ENCODE data around the gene GLB1L. TPM values are rescaled to one million over a fixed set of nuclear protein-coding genes. Genes with fewer than 3 reads are reported as not detected.
"Not testable (repeated sequence)": the region's sequence is repeated elsewhere in the genome, so short reads cannot be mapped to it uniquely, and the experiment has no call there.

Gene GLB1L
- total RNA-seq, 1 experiment from 2014 or later, result 12.3 TPM

DNA sequence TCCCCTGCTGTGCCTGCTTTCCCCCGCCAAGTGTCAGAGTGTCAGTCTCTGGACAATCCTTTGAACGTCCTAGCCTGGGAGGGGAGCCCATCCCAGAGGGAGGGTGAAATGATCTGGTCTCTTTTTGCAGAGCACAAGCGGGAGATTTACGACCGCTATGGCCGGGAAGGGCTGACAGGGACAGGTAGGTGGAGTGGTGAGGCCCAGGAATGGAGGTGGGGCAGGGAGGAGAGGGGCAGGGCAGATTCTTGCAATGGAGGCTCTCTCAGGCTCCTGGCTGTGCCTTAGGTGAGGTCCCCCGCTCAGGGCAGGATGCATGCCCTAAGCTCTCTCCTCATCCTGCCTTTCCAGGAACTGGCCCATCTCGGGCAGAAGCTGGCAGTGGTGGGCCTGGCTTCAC lies 36.3 kb upstream of the GLB1L start:
- DNase-seq (ENCODE audit: low read depth), result no peak

DNA sequence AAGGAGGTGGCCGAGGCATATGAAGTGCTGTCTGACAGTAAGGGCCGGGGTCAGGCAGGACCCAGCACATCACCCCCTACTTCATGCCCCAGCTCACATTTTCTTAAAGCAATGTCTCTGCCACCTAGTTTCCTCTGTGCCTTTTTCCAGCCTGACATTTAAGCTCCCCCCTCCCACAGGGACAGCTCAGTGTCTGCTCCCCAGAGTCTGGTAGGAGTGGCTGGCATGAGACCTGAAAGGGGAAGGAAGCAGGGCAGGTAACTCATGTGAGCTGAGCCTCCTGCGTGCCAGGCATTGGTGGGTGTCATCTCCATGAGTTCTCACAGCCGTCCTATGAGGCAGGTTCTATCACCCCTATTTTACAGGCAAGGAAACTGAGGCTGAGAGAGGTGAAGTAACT lies 35.4 kb upstream of the GLB1L start:
- no peak for DNase-seq (ENCODE audit: low read depth)

DNA sequence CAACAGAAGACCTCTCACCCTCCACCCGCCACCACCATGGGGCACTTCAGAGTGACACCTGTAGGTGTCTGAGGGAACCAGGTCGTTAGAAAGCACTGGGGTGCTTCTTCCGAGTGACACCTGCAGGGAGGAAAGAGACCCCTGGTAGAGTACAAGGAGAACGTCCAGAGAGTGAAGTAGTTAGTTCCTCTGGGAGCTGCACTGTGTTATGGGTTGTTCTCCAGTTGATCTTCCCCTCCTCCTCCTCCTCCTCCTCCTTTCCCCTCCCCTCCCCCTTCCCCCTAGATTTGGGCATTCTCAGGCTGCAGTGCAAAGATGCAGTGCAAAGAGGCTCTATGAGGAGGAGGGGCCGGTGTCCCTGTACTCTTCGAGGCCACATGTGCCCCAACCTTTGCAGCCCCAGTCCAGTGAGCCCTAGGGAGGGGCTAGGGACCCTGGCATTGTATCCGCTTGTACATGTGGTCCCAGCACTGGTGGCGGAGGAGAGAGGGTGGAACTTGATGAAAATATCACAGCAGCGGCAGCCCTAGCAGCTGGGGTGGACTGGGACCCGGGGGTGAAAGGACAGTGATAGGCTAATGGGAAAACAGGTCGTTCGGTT lies 34.8 kb upstream of the GLB1L start:
- no peak for DNase-seq (ENCODE audit: low read depth)

DNA sequence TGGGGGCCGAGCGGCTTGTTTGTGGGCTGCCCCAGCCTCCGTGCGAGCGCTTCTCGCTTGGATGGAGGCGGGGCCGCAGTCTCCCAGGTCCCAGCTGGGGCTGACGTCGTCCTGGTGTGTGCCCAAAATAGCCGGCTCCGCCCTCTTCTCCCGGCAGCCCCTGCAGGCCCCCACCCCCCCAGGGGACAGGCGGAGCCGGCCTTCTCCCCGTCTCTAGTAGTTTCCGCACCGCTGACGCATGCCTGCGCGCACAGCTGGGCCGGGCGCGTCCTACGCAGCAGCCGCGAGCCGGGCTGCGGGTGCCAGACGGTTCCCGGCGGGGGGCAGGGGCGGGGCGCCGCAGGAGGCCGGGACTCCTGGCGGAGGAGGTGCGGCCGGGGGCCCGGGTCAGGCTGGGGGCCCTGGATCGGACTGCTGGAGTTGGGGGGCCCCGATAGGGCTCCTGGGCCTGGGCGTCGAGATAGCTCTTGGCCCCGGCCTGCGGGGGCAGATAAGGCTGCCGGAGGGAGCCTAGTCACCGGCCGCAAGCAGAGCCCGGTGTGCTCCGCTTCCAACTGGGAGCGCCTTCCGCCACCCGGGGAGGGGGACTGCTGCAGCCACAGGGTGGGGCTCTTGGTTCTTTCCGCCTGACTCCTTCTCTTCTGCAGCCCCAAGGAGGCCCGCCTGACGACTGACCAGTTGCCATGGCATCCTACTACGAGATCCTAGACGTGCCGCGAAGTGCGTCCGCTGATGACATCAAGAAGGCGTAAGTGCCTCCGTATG lies 34.1 kb upstream of the GLB1L start, which contains the start of gene DNAJB2:
DNAJB2 (plus strand) TSS at position 216 of the 765 bp plus-strand sequence; CDS start at position 684, 468 bp downstream.
- DNase-seq (ENCODE audit: low read depth), result peak; percentile 98

DNA sequence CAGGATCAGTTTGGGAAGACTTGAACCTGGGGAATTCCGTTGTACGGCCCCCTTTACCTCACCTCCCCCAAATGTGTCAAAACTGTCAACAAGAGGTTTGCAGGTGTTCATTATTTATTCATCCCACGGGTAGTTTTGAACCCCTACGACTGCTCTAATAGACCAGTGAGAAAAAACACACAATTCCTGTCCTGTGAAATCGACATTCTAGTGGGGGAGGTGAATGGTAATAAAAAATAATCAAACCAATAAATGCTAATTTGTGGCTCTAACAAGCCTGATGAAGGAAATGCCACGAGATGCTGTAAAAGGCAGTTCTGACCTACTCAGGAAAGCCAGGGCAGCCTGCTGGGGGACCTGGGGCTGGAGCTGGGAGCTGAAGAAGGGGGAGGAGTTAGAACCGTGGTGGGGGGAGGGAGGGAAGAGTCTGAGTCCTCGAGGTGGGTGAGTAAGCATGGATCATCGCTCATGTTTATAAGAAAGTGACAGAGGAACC lies 33.5 kb upstream of the GLB1L start:
- DNase-seq (ENCODE audit: low read depth), result no peak

DNA sequence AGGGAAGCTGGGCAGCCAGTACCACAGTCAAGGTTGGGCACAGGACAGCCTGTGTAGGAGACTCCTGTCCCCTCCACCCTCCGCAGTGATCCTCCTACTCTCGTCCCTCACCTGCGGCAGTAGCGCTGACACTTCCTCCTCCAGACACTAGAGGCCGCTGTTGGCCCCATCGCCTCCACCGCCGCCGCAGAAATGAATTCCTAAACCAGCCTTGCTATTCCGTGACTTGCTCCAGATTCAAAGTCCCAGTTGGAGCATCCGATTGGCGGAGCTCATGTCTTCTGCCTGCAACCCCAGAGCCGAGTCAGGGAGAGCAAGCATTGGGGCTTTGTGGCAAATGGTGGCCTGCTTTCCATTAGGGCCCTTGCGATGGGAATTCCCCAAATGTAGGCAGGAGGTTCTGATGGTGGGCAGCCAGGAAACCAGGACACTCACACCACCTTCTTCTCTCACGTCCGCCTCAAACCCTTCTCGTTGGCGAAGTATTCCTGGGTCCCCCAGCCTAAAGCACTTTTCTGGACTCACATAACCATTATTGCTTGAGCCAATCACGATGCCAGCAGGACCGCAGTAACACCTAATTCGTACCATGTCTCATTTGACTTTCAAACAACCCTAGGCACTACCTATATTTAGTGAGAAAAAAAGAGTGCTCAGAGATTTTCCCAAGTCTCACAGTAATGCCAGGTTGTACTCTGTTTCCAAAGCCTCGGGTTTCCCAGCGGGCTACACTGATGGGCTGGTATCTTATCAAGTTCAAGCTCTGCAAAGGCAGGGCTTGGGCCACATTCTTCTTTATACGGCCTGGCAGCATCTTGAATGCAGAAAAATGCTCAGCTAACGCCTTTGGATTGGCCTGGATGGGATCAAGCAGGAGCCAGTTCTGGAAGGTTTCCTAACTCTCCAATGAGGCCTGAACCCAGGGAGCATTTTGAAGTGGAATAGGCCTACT lies 32.7 kb upstream of the GLB1L start:
- DNase-seq (ENCODE audit: low read depth), result peak; percentile 77

DNA sequence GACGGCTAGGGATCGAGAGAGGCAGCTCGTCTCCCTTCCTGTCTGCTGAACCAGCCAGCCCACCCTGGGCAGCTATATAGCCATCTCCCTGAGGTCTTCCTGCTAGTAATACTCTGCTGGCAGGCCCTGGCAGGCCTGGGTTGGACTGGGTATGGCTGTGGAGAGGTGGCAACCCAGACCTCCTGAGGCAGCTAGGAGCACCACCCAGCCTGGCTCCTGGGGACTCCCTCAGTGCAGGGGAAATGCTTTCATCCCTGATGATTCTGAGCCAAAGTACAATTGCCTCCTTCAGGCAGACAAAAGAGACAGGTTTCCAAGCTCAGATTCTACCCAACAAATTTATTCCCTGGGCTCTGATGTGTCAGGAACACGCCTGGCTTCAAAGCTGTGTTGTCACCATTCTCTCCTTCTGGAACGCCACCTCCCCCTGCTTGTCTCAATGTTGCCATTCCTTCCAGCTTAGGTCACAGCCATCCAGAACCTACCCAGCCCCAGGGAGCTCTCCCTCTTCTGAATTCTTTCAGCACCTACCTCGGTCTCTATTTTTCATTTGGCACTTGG lies 29.2 kb upstream of the GLB1L start:
- DNase-seq (ENCODE audit: low read depth), result peak; percentile 72

DNA sequence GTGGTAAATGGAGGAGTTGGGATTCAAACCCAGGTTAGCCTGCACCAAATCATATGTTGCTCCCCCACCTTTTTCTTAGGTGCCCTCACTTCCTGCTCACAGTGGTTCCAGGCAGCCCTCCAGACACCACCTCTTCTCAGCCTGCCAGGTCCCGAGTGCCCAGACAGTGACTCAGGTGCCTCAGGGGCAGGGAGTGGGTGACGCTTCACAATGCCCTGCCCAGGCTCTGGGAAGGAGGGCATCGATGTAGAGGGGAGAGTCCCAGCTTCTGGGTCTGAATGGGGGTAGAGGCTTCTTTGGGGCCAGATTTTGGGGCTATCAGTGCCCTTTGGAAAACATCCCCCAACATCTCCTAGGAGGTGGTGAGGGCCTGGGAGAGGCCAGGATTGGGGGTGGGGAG lies 28.7 kb upstream of the GLB1L start:
- no peak for DNase-seq (ENCODE audit: low read depth)

DNA sequence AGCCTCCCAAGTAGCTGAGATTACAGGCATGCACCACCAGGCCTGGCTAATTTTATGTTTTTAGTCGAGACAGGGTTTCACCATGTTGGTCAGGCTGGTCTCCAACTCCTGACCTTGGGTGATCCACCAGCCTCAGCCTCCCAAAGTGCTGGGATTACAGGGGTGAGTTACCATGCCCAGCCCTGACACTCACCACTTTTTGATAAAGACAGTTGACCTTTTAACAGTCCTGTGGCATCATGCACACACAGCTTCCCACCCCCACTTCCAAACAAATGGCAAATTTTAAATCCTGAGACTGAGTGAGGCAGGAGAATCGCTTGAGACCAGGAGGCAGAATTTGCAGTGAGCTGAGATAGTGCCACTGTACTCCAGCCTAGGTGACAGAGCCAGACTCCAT lies 27.8 kb upstream of the GLB1L start:
- peak; percentile 74 for DNase-seq (ENCODE audit: low read depth)

DNA sequence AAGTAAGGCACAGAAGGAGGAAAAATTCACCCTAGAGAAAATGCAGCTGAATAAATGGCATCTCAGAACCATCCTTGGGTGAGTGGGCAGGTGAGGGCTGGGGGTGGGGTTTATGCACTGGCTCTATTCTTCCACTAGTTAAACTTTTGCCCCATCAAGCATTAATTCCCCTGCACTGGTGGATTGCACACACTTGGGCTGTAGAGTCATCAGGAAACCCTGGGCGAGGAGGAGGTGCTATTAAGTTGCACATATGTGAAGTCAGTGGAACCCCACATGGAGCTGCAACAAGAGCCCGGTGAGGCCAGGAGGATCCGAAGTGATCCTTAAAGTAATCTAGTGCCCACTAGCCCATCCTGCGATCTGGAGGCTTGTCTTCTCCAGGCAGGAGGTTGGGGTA lies 27.1 kb upstream of the GLB1L start:
- DNase-seq (ENCODE audit: low read depth), result no peak

DNA sequence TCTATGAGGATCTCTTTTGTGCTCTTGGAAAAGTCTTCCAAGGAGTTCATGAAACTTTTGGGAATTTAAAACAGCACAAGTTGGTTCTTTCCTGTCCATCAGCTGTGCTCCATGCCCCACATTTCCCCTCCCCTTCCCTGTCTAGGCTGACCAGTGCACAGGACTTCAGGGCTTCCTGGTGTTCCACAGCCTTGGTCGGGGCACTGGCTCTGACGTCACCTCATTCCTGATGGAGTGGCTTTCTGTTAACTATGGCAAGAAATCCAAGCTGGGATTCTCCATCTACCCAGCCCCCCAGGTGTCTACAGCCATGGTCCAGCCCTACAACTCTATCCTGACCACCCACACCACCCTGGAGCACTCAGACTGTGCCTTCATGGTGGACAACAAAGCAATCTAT lies 25.8 kb upstream of the GLB1L start:
- no peak for DNase-seq (ENCODE audit: low read depth)

DNA sequence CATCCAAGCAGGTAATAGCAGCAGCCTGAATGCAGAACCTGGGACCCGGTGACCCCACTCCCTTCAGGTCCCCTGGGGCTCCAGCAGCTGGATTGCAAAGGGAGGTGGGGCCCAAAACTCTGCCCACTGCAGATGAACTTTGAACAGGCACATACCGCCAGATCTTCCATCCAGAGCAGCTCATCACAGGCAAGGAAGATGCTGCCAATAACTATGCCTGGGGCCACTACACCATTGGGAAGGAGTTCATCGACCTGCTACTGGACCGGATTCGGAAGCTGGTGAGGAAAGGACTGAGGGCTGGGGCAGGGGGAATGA lies 24.8 kb upstream of the GLB1L start:
- no peak for DNase-seq (ENCODE audit: low read depth)

DNA sequence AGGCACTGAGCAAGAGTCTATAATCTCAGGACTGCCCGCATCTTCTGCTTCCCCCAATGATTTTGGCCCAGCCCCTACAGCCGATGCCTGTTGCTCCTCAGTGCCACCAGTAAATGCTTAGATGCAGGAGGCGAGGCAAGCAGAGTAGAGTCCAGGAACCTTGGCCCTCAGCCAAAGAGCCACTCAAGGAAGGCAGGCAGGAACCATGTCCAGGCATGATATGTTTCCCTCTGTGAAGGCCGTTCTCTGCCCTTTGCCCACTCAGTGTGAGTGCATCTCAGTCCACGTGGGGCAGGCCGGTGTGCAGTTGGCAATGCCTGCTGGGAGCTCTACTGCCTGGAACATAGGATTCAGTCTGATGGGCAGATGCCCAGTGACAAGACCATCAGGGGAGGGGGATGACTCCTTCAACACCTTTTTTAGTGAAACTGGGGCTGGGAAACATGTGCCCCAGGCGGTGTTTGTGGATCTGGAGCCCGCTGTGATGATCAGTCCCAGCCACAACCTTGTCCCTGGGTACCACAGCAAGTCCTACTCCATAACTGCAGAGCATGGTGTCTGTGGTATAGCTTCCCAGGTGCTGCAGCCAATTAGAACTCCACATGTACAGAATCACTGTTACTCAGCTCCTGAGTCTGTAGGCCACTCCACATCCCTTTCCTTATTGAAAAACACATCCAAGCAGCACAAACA lies 24.3 kb upstream of the GLB1L start:
- no peak for DNase-seq (ENCODE audit: low read depth)

DNA sequence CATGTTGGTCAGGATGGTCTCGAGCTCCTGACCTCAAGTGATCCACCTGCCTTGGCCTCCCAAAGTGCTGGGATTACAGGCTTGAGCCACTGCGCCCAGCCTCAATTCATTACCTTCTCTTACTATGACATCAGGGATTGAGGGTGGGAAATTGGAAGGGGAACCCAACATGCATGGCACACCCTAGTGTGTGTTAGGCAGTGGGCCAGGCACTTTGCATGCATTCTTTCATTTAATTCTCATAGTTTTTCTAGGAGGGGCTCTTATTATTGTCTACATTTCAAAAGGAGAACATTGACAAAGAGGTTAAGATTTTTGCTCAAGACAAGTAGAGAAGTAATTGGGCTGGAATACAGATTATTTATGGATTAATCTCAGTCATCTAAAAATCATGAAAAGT lies 23.1 kb upstream of the GLB1L start:
- no peak for DNase-seq (ENCODE audit: low read depth)

DNA sequence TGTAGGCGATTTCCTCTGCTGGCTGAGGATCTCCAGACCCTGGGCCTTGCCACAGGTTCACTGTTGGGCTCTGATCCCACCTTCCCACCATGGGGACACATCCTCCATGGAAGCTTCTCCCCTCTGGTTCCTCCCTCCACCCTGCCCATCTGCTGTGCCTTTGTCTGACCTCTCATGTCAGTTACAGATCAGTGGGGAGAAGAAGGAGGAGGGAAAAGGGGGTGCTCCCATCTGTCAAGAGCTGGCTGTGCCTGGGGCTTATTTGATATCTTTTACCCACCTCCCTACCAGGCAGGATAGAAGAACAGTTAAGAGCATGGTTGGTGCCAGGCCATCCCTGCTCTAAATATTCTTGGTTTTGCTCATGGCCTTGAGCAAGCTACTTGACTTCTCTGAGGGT lies 21.6 kb upstream of the GLB1L start:
- DNase-seq (ENCODE audit: low read depth), result no peak

DNA sequence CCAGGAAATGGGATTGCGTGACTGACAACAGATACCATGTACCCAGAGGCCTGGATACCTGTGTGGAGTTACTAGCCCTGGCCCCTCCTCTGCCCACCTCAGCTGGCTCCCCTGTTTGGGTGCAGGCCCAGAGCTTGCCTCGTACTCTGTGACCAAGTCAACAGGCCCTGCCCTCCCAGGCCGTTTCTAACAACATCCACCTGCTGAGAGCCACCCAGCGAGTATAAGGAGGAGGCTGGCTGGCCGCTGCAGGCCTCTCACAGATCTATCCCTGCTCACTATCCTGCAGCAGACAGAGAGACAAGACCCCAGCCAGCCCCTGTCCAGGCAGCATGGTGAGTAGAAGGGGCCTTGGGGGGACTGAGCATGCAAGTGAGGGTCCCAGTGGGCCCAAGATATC lies 21.0 kb upstream of the GLB1L start:
- DNase-seq (ENCODE audit: low read depth), result no peak

DNA sequence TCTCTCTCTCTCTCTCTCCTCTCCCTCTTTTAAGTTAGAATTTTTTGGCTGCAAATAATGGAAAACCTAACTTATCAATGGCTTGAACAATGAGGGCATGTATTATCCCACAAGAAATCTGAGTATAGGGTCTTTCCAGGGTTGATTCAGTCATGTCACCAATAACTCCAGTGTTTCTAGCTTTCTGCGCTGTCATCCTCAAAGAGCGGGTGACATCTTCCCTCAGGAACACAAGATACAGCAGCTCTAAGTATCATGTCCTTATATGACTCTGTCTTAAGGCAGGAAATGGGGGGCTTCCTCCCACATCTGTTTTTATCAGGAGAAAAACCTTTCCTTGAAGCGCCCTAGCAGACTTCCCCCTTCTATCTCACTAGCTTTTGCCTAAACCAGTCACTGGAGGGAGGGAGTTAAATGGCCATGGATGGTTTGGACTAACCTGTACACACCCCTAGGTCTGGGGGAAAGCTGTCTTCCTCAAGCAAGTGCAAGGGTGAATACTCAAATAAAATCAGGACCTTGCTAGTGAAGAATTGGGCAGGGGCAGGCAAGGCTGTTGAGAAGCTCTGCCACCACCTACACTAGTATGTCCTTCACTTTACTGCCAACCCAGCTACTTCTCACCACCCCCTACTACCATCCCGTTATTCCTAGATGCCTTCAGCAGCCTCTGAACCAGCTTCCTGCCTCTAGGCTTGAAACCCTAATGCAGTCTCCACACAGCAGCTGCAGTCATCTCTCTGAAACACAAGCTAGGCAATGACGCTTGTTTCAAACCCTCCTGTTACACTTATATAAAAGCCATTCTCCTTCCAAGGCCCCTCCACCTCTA lies 16.0 kb upstream of the GLB1L start:
- no peak for DNase-seq (ENCODE audit: low read depth)

DNA sequence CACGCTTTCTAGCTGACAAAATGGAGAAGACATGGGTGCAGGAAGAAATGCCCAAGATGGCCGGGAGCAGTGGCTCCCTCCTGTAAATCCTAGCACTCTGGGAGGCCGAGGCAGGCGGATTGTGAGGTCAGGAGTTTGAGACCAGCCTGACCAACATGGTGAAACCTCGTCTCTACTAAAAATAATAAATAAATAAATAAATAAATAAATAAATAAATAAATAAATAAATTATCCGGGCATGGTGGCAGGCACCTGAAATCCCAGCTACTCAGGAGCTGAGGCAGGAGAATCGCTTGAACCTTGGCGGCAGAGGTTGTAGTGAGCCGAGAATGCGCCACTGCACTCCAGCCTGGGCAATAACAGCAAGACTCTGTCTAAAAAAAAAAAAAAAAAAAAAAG lies 13.7 kb upstream of the GLB1L start:
- not testable (repeated sequence) for DNase-seq (ENCODE audit: low read depth)

DNA sequence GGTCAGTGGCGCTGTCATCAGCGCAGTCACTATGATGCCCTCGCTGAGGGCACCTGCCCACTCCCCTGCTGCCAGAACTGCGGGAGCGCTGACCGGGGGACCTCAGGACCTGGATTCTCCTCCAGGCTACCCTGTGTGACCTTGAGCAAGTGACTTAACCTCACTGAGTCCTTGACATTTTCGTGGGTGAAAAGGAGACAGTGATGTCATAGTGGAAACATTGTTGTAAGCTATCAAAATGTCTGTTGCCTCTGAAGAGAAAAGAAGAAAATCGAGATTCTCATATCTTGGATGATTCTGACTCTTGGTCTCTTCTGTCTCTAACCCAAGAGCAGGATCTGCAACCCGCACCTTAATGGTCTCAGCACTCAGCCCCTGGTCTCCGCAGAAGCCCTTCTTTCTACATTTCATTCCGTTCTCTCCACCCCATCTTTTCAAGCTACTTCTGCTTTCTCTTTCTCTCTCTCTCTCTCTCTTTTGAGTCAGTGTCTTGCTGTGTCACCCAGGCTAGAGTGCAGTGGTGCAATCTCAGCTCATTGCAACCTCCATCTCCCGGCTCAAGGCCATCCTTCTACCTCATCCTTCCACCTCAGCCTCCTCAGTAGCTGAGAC lies 9.5 kb upstream of the GLB1L start:
- DNase-seq (ENCODE audit: low read depth), result no peak
